Left lung (tissue), 10 donors: ENCODE results near the gene HOMER2. TPM values are rescaled to one million over a fixed set of nuclear protein-coding genes. Genes with fewer than 3 reads are reported as not detected.

Source experiments
- ATAC-seq: fragments of 200-7000 bp; cut with Tn5 transposase; one replicate; pipeline ENCODE4 v1.9.1; 2020; ENCODE audit warnings: moderate library complexity
- DNase-seq, 4 donors: peaks; one replicate each; pipeline ENCODE4 v3.0.0-alpha.2; 2013 to 2020
- H3K27ac ChIP-seq, 2 donors: fragments of 200-600 bp; sonication (generic) in 1 of 2; one replicate each; pipeline versions ENCODE4 v1.5.0 to v1.8.0; 2020 to 2021
- H3K27me3 ChIP-seq, 2 donors: fragments of 200-600 bp; sonication (generic) in 1 of 2; one replicate each; pipeline versions ENCODE4 v1.5.0 to v1.8.0; 2020 to 2021
- H3K36me3 ChIP-seq, 2 donors: fragments of 200-600 bp; sonication (generic) in 1 of 2; one replicate each; pipeline versions ENCODE4 v1.5.0 to v1.8.0; 2020 to 2021
- H3K4me1 ChIP-seq, 2 donors: fragments of 200-600 bp; one replicate each; pipeline ENCODE4 v1.8.0; 2021
- H3K4me3 ChIP-seq, 2 donors: fragments of 200-600 bp; sonication (generic) in 1 of 2; one replicate each; pipeline versions ENCODE4 v1.5.0 to v1.8.0; 2020 to 2021; ENCODE audit warnings: mild to moderate bottlenecking in 1 of 2
- H3K9me3 ChIP-seq, 2 donors: fragments of 200-600 bp; sonication (generic) in 1 of 2; one replicate each; pipeline versions ENCODE4 v1.5.0 to v1.8.0; 2020 to 2021
- CTCF ChIP-seq, 2 donors: fragments of 200-600 bp; sonication (generic) in 1 of 2; IDR thresholded peaks; one replicate each; pipeline versions ENCODE4 v1.5.0 to v1.8.0; 2021; ENCODE audit warnings: antibody characterized with exemption in 2 of 2
- intact Hi-C, 2 donors: fragments of 100-400 bp; cut with DNase I; formaldehyde crosslinking; loops; one replicate each; pipeline versions ENCODE4 v1.11.2 to v1.14.2; 2022
- polyA plus RNA-seq, 6 donors: library from polyadenylated mRNA; unstranded; fragments of 120-200 nt; gene quantifications; one replicate each; pipeline ENCODE4 v1.2.1, GENCODE V29; 2013; ENCODE audit not compliant: insufficient read length in 6 of 6
- total RNA-seq, 2 donors: library from RNA; stranded (reverse); fragmentation: NEBNext Ultra II Directional; extraction: Animal tissue kit (Norgen Biotek cat#: 25700); gene quantifications; one replicate each; pipeline ENCODE4 v1.2.1, GENCODE V29; 2021
- donor health status: DM: no; HTN: yes; CAD: no.
- donor health status: DM: no; HTN: no; CAD: no.

The HOMER2 gene
- total and polyA plus RNA-seq, 8 donors = 17.3 to 22.4 (median 19.0) TPM

- intact Hi-C loops = no loop called here
- Histone ChIP-seq H3K36me3 (peaks cover 0 to 100% of the 10 kb centered on the region in 2 donors), H3K4me1 (peaks cover 7 to 21% of the 10 kb centered on the region in 2 donors), H3K27me3 (no peaks in the 10 kb centered on the region), H3K9me3 (no peaks in the 10 kb centered on the region), H3K27ac (peak overlapping the region in 1 of 2 donors; percentile 76), H3K4me3 (no peak overlapping the region)
- ATAC-seq = no peak
- DNase-seq = no peak
- no peak for TF ChIP-seq CTCF (IDR thresholded peaks at IDR 0.05)
Measured at GRCh38 chr15:82833362-82833682, 119.2 kb downstream of the HOMER2 start.

- Histone ChIP-seq H3K9me3 (no peaks in the 10 kb centered on the region), H3K4me3 (no peak overlapping the region), H3K27me3 (no peaks in the 10 kb centered on the region), H3K36me3 (peaks cover 0 to 100% of the 10 kb centered on the region in 2 donors), H3K27ac (peak overlapping the region in 1 of 2 donors; percentile 76), H3K4me1 (peaks cover 7 to 21% of the 10 kb centered on the region in 2 donors)
- TF ChIP-seq CTCF (IDR thresholded peaks at IDR 0.05) = no peak
- ATAC-seq = peak; percentile 56
- intact Hi-C loops = no loop called here
- peak in 2 of 4 donors; percentile 65 to 74 for DNase-seq
Measured at GRCh38 chr15:82832601-82833361, 119.7 kb downstream of the HOMER2 start.

GRCh38 chr15:82831894-82832600, 120.5 kb downstream of the HOMER2 start:
- no peak overlapping the region for H3K4me3 ChIP-seq
- H3K27ac ChIP-seq = peak overlapping the region in 1 of 2 donors; percentile 76
- no peak for ATAC-seq
- intact Hi-C loops = no loop called here
- no peaks in the 10 kb centered on the region for H3K9me3 ChIP-seq
- peaks cover 0 to 100% of the 10 kb centered on the region in 2 donors for H3K36me3 ChIP-seq
- H3K27me3 ChIP-seq = no peaks in the 10 kb centered on the region
- no peak for DNase-seq
- TF ChIP-seq CTCF (IDR thresholded peaks at IDR 0.05) = no peak
- peaks cover 7 to 21% of the 10 kb centered on the region in 2 donors for H3K4me1 ChIP-seq

GRCh38 chr15:82830427-82831173, 121.9 kb downstream of the HOMER2 start:
- Histone ChIP-seq H3K4me1 (peaks cover 7 to 21% of the 10 kb centered on the region in 2 donors), H3K27me3 (no peaks in the 10 kb centered on the region), H3K4me3 (no peak overlapping the region), H3K27ac (no peak overlapping the region), H3K9me3 (no peaks in the 10 kb centered on the region), H3K36me3 (peaks cover 3 to 100% of the 10 kb centered on the region in 2 donors)
- ATAC-seq = no peak
- no peak for DNase-seq
- intact Hi-C loops = no loop called here
- TF ChIP-seq CTCF (IDR thresholded peaks at IDR 0.05) = no peak

- ATAC-seq (no peak), DNase-seq (no peak)
- no peaks in the 10 kb centered on the region for H3K9me3 ChIP-seq
- peaks cover 7 to 21% of the 10 kb centered on the region in 2 donors for H3K4me1 ChIP-seq
- H3K4me3 ChIP-seq = no peak overlapping the region
- no peak for TF ChIP-seq CTCF (IDR thresholded peaks at IDR 0.05)
- intact Hi-C loops = no loop called here
- H3K27me3 ChIP-seq = no peaks in the 10 kb centered on the region
- peaks cover 3 to 100% of the 10 kb centered on the region in 2 donors for H3K36me3 ChIP-seq
- H3K27ac ChIP-seq = no peak overlapping the region
Measured at GRCh38 chr15:82829234-82829633, 123.3 kb downstream of the HOMER2 start.
